ENCODE measurements around the gene SV2C. TPM values are rescaled to one million over a fixed set of nuclear protein-coding genes. Genes with fewer than 3 reads are reported as not detected.

The SV2C gene
- total RNA-seq, 1 experiment from 2014 or later, result not detected

DNA sequence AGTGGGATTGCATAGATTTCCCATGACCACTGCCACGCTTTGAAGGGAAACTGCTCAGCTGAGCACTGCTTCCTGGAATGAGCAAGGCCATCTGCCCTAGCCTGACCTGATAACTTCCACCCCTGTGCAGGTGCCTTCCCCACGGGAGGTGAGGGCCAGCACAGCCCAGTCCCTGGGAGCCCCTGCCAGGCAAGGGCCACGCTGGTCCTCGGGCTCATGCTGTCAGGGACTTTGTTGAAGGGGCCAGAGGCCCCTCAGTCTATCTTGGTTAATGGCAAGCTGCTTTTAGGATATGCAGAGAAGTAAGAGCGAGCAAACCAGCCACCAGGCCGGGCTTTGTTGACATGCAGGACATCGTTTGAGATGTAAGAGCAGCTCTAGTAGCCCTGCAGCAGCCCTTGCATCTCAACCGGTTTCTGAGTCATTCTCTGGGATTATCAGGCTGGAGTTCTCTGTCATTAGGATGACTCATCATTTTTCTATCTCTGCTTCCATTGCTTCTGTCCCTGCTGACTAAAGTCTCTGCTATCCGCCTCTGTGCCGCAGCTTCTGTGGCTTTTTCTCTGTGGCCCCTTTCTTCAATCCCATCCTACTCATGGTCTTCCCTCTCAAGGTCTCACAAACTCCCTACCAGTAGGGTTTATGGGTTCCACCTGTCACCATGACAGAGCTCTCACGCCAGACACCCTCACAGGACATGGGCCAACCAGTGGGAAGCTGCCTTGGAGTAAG, 289.3 kb downstream of the SV2C start:
- no peaks in the 10 kb centered on the region for H3K27me3 ChIP-seq (ENCODE audit: insufficient read depth, low read length)
- H3K9ac ChIP-seq (ENCODE audit: low read length), result peak overlapping the region; percentile 39; the same call in 1 of the 2 replicates
- H4K20me1 ChIP-seq (ENCODE audit: insufficient read depth), result no peaks in the 10 kb centered on the region
- no peaks in the 10 kb centered on the region for H3K9me2 ChIP-seq (ENCODE audit: insufficient read depth)
- no TSS peak for BruUV-seq (replicated peaks)
- POLR2A ChIA-PET, result no interaction called here
- H3K79me2 ChIP-seq (ENCODE audit: insufficient read depth, low read length), result no peaks in the 10 kb centered on the region
- peak; percentile 88 for DNase-seq (ENCODE audit: low read depth, low spot score)
- H3K27ac ChIP-seq (ENCODE audit: low read depth, low read length), result peak overlapping the region; percentile 76
- peak overlapping the region in 1 of 2 experiments; percentile 41; a peak in 2 of 4 replicates for H3K4me3 ChIP-seq (replicated peaks in 1 of 2; ENCODE audit: low read depth in 1 of 2, low read length in 2 of 2)
- ATAC-seq, result peak; percentile 92
- peak overlapping the region; percentile 87 for H2AFZ ChIP-seq (ENCODE audit: low read depth, low read length, poor library complexity, severe bottlenecking)
- peaks cover 22 to 35% of the 10 kb centered on the region in 2 experiments for H3K4me1 ChIP-seq (ENCODE audit: control insufficient read depth in 1 of 2, insufficient read depth in 2 of 2, low read length in 2 of 2)
- peak overlapping the region; percentile 80 for H3K4me2 ChIP-seq (ENCODE audit: low read length)
- CTCF ChIA-PET, result interaction anchor here (1.0 kb wide), 1 partner anchor 10 kb away, joined by 6 read pairs; no protein-coding TSS in a partner anchor
- H3K9me3 ChIP-seq (ENCODE audit: control insufficient read depth in 1 of 2, insufficient read depth in 1 of 2, low read depth in 1 of 2, low read length in 2 of 2), result no peaks in the 10 kb centered on the region
- intact Hi-C loops (cut with micrococcal nuclease), result no loop called here
- RAD21 ChIA-PET (ENCODE audit: low non-redundant PET in 1 of 2, low total read pairs in 2 of 2, uncharacterized antibody in 2 of 2, unreplicated experiment in 2 of 2), result no interaction called here
- no peaks in the 10 kb centered on the region for H3K36me3 ChIP-seq (ENCODE audit: control insufficient read depth in 1 of 2, insufficient read depth in 2 of 2, low read length in 2 of 2)
- TF ChIP-seq, protein P1, sequence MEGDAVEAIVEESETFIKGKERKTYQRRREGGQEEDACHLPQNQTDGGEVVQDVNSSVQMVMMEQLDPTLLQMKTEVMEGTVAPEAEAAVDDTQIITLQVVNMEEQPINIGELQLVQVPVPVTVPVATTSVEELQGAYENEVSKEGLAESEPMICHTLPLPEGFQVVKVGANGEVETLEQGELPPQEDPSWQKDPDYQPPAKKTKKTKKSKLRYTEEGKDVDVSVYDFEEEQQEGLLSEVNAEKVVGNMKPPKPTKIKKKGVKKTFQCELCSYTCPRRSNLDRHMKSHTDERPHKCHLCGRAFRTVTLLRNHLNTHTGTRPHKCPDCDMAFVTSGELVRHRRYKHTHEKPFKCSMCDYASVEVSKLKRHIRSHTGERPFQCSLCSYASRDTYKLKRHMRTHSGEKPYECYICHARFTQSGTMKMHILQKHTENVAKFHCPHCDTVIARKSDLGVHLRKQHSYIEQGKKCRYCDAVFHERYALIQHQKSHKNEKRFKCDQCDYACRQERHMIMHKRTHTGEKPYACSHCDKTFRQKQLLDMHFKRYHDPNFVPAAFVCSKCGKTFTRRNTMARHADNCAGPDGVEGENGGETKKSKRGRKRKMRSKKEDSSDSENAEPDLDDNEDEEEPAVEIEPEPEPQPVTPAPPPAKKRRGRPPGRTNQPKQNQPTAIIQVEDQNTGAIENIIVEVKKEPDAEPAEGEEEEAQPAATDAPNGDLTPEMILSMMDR (IDR thresholded peaks at IDR 0.05 in 2 of 3, conservative IDR thresholded peaks at IDR 0.05 in 1 of 3; ENCODE audit: borderline replicate concordance in 1 of 3, insufficient read depth in 1 of 3, low read depth in 2 of 3, low read length in 2 of 3), result no peak
- no peak for TF ChIP-seq EZH2 (IDR thresholded peaks at IDR 0.05)
- no peak for TF ChIP-seq YY1 (IDR thresholded peaks at IDR 0.05; ENCODE audit: extremely low read depth, insufficient replicate concordance, low read depth, low read length)
- TF ChIP-seq, protein P2, sequence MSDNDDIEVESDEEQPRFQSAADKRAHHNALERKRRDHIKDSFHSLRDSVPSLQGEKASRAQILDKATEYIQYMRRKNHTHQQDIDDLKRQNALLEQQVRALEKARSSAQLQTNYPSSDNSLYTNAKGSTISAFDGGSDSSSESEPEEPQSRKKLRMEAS (IDR thresholded peaks at IDR 0.05), result no peak
- TF ChIP-seq, protein P3, sequence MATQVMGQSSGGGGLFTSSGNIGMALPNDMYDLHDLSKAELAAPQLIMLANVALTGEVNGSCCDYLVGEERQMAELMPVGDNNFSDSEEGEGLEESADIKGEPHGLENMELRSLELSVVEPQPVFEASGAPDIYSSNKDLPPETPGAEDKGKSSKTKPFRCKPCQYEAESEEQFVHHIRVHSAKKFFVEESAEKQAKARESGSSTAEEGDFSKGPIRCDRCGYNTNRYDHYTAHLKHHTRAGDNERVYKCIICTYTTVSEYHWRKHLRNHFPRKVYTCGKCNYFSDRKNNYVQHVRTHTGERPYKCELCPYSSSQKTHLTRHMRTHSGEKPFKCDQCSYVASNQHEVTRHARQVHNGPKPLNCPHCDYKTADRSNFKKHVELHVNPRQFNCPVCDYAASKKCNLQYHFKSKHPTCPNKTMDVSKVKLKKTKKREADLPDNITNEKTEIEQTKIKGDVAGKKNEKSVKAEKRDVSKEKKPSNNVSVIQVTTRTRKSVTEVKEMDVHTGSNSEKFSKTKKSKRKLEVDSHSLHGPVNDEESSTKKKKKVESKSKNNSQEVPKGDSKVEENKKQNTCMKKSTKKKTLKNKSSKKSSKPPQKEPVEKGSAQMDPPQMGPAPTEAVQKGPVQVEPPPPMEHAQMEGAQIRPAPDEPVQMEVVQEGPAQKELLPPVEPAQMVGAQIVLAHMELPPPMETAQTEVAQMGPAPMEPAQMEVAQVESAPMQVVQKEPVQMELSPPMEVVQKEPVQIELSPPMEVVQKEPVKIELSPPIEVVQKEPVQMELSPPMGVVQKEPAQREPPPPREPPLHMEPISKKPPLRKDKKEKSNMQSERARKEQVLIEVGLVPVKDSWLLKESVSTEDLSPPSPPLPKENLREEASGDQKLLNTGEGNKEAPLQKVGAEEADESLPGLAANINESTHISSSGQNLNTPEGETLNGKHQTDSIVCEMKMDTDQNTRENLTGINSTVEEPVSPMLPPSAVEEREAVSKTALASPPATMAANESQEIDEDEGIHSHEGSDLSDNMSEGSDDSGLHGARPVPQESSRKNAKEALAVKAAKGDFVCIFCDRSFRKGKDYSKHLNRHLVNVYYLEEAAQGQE (IDR thresholded peaks at IDR 0.05; ENCODE audit: low read depth), result no peak
- TF ChIP-seq TCF7L2 (IDR thresholded peaks at IDR 0.05; ENCODE audit: borderline replicate concordance, extremely low read depth, insufficient read depth, insufficient read length), result peak; percentile 66
- TF ChIP-seq SIN3A (IDR thresholded peaks at IDR 0.05; ENCODE audit: low read depth), result peak; percentile 61; the same call in 1 of the 2 replicates
- TF ChIP-seq POLR2AphosphoS5 (IDR thresholded peaks at IDR 0.05; ENCODE audit: low read depth, low read length), result 0 out of 2 replicates have a peak, but pooled peaks have one; percentile 23
- TF ChIP-seq, protein P4, sequence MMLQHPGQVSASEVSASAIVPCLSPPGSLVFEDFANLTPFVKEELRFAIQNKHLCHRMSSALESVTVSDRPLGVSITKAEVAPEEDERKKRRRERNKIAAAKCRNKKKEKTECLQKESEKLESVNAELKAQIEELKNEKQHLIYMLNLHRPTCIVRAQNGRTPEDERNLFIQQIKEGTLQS (IDR thresholded peaks at IDR 0.05), result no peak
- TF ChIP-seq FOSL1 (IDR thresholded peaks at IDR 0.05; ENCODE audit: low read depth), result peak; percentile 96
- peak; percentile 81 for TF ChIP-seq SP1 (IDR thresholded peaks at IDR 0.05; ENCODE audit: low read depth)
- TF ChIP-seq ELF1 (IDR thresholded peaks at IDR 0.05; ENCODE audit: borderline replicate concordance, low read depth), result no peak
- no peak for TF ChIP-seq EZH2phosphoT487 (IDR thresholded peaks at IDR 0.05; ENCODE audit: borderline replicate concordance)
- TF ChIP-seq CBX3 (IDR thresholded peaks at IDR 0.05; ENCODE audit: low read depth), result peak; percentile 92
- TF ChIP-seq, protein P5, sequence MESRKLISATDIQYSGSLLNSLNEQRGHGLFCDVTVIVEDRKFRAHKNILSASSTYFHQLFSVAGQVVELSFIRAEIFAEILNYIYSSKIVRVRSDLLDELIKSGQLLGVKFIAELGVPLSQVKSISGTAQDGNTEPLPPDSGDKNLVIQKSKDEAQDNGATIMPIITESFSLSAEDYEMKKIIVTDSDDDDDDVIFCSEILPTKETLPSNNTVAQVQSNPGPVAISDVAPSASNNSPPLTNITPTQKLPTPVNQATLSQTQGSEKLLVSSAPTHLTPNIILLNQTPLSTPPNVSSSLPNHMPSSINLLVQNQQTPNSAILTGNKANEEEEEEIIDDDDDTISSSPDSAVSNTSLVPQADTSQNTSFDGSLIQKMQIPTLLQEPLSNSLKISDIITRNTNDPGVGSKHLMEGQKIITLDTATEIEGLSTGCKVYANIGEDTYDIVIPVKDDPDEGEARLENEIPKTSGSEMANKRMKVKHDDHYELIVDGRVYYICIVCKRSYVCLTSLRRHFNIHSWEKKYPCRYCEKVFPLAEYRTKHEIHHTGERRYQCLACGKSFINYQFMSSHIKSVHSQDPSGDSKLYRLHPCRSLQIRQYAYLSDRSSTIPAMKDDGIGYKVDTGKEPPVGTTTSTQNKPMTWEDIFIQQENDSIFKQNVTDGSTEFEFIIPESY (IDR thresholded peaks at IDR 0.05; ENCODE audit: extremely low read depth, insufficient replicate concordance, low read length), result no peak
- peak; percentile 97 for TF ChIP-seq JUND (IDR thresholded peaks at IDR 0.05)
- TF ChIP-seq SRF (IDR thresholded peaks at IDR 0.05; ENCODE audit: low read depth), result peak; percentile 48
- TF ChIP-seq POLR2A (IDR thresholded peaks at IDR 0.05; ENCODE audit: borderline replicate concordance, extremely low read depth, insufficient read depth, insufficient read length), result no peak
- no peak for TF ChIP-seq ZFX (IDR thresholded peaks at IDR 0.05)

All from HCT116 (cell line).